SK-N-SH treated with all-trans-retinoic acid at 6 μM for 48 hours (cell line): ENCODE results near the gene CEP57L1.

Experiments used
- ATAC-seq: fragments of 200-7000 bp; cut with Tn5 transposase; 3 replicates; pipeline ENCODE4 v1.9.1; 2020; ENCODE audit warnings: mild to moderate bottlenecking, moderate library complexity
- BACH2 ChIP-seq: fragments of 250-450 bp; sonication (Bioruptor Pico); IDR thresholded peaks from 2 replicates; pipeline ENCODE4 v1.9.0; 2021; ENCODE audit warnings: mild to moderate bottlenecking, borderline replicate concordance
- CREB5 ChIP-seq: fragments of 250-450 bp; sonication (Bioruptor Pico); IDR thresholded peaks from 2 replicates; pipeline ENCODE4 v1.5.1; 2020; ENCODE audit warnings: low read depth, mild to moderate bottlenecking, moderate library complexity
- CSDC2 ChIP-seq: fragments of 250-450 bp; sonication (Bioruptor Pico); IDR thresholded peaks from 2 replicates; pipeline ENCODE4 v1.5.0; 2020; ENCODE audit warnings: mild to moderate bottlenecking, moderate library complexity
- CSRNP3 ChIP-seq: fragments of 250-450 bp; sonication (Bioruptor Pico); IDR thresholded peaks from 2 replicates; pipeline ENCODE4 v1.5.1; 2021; ENCODE audit warnings: mild to moderate bottlenecking, moderate library complexity
- ESRRG ChIP-seq: fragments of 250-450 bp; sonication (Bioruptor Pico); IDR thresholded peaks from 2 replicates; pipeline ENCODE4 v1.6.1; 2021; ENCODE audit warnings: mild to moderate bottlenecking
- GLIS3 ChIP-seq: fragments of 250-450 bp; sonication (Bioruptor Pico); IDR thresholded peaks from 2 replicates; pipeline ENCODE4 v1.5.0; 2020; ENCODE audit warnings: mild to moderate bottlenecking, moderate library complexity
- ISL1 ChIP-seq: fragments of 250-450 bp; sonication (Bioruptor Pico); IDR thresholded peaks from 2 replicates; pipeline ENCODE4 v2.1.2; 2022; ENCODE audit warnings: mild to moderate bottlenecking, moderate library complexity
- OSR1 ChIP-seq: fragments of 250-450 bp; sonication (Bioruptor Pico); IDR thresholded peaks from 2 replicates; pipeline ENCODE4 v1.8.0; 2022; ENCODE audit warnings: moderate library complexity, mild to moderate bottlenecking, inconsistent platforms
- PATZ1 ChIP-seq: fragments of 250-450 bp; sonication (Bioruptor Pico); IDR thresholded peaks from 2 replicates; pipeline ENCODE4 v1.8.0; 2020; ENCODE audit warnings: mild to moderate bottlenecking, moderate library complexity, borderline replicate concordance
- POU6F1 ChIP-seq: fragments of 250-450 bp; sonication (Bioruptor Pico); IDR thresholded peaks from 2 replicates; pipeline ENCODE4 v1.8.0; 2021; ENCODE audit warnings: low read depth, mild to moderate bottlenecking, moderate library complexity, borderline replicate concordance
- PPARA ChIP-seq: fragments of 250-450 bp; sonication (Bioruptor Pico); IDR thresholded peaks from 2 replicates; pipeline ENCODE4 v1.5.0; 2020; ENCODE audit warnings: mild to moderate bottlenecking, borderline replicate concordance
- RARB ChIP-seq: fragments of 250-450 bp; sonication (Bioruptor Pico); IDR thresholded peaks from 2 replicates; pipeline ENCODE4 v1.8.0; 2021; ENCODE audit warnings: mild to moderate bottlenecking, moderate library complexity
- TCF4 ChIP-seq: fragments of 250-450 bp; sonication (Bioruptor Pico); IDR thresholded peaks from 2 replicates; pipeline ENCODE4 v1.8.0; 2021; ENCODE audit warnings: mild to moderate bottlenecking, moderate library complexity, borderline replicate concordance
- TOX ChIP-seq: fragments of 250-450 bp; sonication (Bioruptor Pico); IDR thresholded peaks from 2 replicates; pipeline ENCODE4 v1.8.0; 2021; ENCODE audit warnings: mild to moderate bottlenecking, moderate library complexity, borderline replicate concordance
- TSHZ2 ChIP-seq: fragments of 250-450 bp; sonication (Bioruptor Pico); IDR thresholded peaks from 2 replicates; pipeline ENCODE4 v1.5.0; 2020; ENCODE audit warnings: mild to moderate bottlenecking, moderate library complexity
- ZC3H10 ChIP-seq: fragments of 250-450 bp; sonication (Bioruptor Pico); IDR thresholded peaks from 2 replicates; pipeline ENCODE4 v1.5.1; 2021; ENCODE audit warnings: mild to moderate bottlenecking, moderate library complexity
- ZFP3 ChIP-seq: fragments of 250-450 bp; sonication (Bioruptor Pico); IDR thresholded peaks from 2 replicates; pipeline ENCODE4 v1.5.0; 2020; ENCODE audit warnings: mild to moderate bottlenecking, moderate library complexity
- ZFP30 ChIP-seq: fragments of 450-650 bp; formaldehyde crosslinking; IDR thresholded peaks from 2 replicates; pipeline ENCODE4 v1.5.0; 2022; ENCODE audit warnings: mild to moderate bottlenecking, moderate library complexity
- ZNF565 ChIP-seq: fragments of 450-650 bp; formaldehyde crosslinking; conservative IDR thresholded peaks from 2 replicates; pipeline ENCODE4 v1.5.0; 2020; ENCODE audit warnings: low read depth, mild to moderate bottlenecking, moderate library complexity
- ZNF70 ChIP-seq: fragments of 450-650 bp; formaldehyde crosslinking; IDR thresholded peaks from 2 replicates; pipeline ENCODE4 v1.5.0; 2020; ENCODE audit warnings: mild to moderate bottlenecking, moderate library complexity
- ZNF8 ChIP-seq: fragments of 450-650 bp; formaldehyde crosslinking; IDR thresholded peaks from 2 replicates; pipeline ENCODE4 v1.5.0; 2020; ENCODE audit warnings: mild to moderate bottlenecking, moderate library complexity

Gene CEP57L1

GRCh38 chr6:109095036-109095834, at the start of gene CEP57L1:
TSS of gene CEP57L1 (plus strand) at chr6:109095507. CDS start at chr6:109145222, 49,715 bp downstream.
- TF ChIP-seq ISL1 (CRISPR knock-in tag) (no peak), CSDC2 (CRISPR knock-in tag) (no peak), ZNF565 (no peak), ZFP30 (CRISPR knock-in tag) (no peak), PATZ1 (no peak)
- TF ChIP-seq, all 23 proteins: peak for 0
- peak; percentile 73 for ATAC-seq

- TF ChIP-seq CSRNP3 (CRISPR knock-in tag) = no peak
- TF ChIP-seq TCF4 (CRISPR knock-in tag) = no peak
- TF ChIP-seq ESRRG (CRISPR knock-in tag) = no peak
- TF ChIP-seq ZNF70 (CRISPR knock-in tag) = no peak
- no peak for TF ChIP-seq CREB5
- TF ChIP-seq POU6F1 (CRISPR knock-in tag) = no peak
- TF ChIP-seq TOX (CRISPR knock-in tag) = no peak
- TF ChIP-seq BACH2 (CRISPR knock-in tag) = no peak
- no peak for TF ChIP-seq ZNF565
- no peak for TF ChIP-seq GLIS3 (CRISPR knock-in tag)
- no peak for TF ChIP-seq CSDC2 (CRISPR knock-in tag)
- no peak for TF ChIP-seq ZNF8 (CRISPR knock-in tag)
- no peak for TF ChIP-seq ZC3H10 (CRISPR knock-in tag)
- TF ChIP-seq ZFP3 (CRISPR knock-in tag) = no peak
Measured at GRCh38 chr6:109048176-109048575, 47.1 kb upstream of the CEP57L1 start.

GRCh38 chr6:109048670-109049415, 46.5 kb upstream of the CEP57L1 start:
- TF ChIP-seq CSRNP3 (CRISPR knock-in tag) (no peak), ZC3H10 (CRISPR knock-in tag) (no peak), OSR1 (CRISPR knock-in tag) (no peak), TCF4 (CRISPR knock-in tag) (no peak), CSDC2 (CRISPR knock-in tag) (no peak), ISL1 (CRISPR knock-in tag) (no peak), PPARA (CRISPR knock-in tag) (no peak), RARB (CRISPR knock-in tag) (no peak), TSHZ2 (CRISPR knock-in tag) (no peak), BACH2 (CRISPR knock-in tag) (no peak), ZFP30 (CRISPR knock-in tag) (no peak), ZNF70 (CRISPR knock-in tag) (no peak), ZFP3 (CRISPR knock-in tag) (no peak)
- TF ChIP-seq, all 23 proteins: peak for 0
- ATAC-seq = no peak

More at GRCh38 chr6:109048176-109048575, 47.1 kb upstream of the CEP57L1 start:
- ATAC-seq = no peak
